NCI-H345 treated with DMSO at 0.1 percent for 48 hours (cell line): ENCODE results near the gene GPX2.
"Not testable (repeated sequence)": the region's sequence is repeated elsewhere in the genome, so short reads cannot be mapped to it uniquely, and the experiment has no call there.

Experiments used
- DNase-seq: peaks from one replicate; lab custom pipeline; 2025; ENCODE audit not compliant: unreplicated experiment; lab: John Stamatoyannopoulos, UW

Gene GPX2

GRCh38 chr14:64915029-64915424, 27.5 kb downstream of the GPX2 start:
- DNase-seq, result no peak

- peak; percentile 98 for DNase-seq
Measured at GRCh38 chr14:64914237-64915028, 28.1 kb downstream of the GPX2 start, which contains the start of gene CHURC1. Gene CHURC1 (plus strand): TSS chr14:64914455. CDS start chr14:64914496, 41 bp downstream.

- not testable (repeated sequence) for DNase-seq
Measured at GRCh38 chr14:64913477-64913876, 29.1 kb downstream of the GPX2 start.

DNA sequence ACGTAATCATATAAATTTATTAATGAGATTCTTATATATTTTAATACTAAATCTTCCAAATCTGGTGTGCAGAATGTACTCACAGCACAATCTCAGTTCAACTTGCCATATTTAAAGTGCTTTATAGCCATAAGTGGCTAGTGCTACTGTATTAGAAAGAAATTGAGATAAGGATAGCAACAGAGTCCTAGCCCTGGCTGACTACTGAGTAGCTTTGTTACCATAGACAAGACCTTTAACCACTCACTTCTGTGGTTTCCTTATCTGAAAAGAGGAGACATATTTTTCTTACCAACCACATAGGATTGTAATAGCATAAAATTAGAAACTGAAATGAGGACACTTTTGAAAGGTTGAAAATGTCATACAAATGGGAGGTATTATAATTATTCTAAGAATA, 30.3 kb downstream of the GPX2 start:
- DNase-seq, result no peak

DNA sequence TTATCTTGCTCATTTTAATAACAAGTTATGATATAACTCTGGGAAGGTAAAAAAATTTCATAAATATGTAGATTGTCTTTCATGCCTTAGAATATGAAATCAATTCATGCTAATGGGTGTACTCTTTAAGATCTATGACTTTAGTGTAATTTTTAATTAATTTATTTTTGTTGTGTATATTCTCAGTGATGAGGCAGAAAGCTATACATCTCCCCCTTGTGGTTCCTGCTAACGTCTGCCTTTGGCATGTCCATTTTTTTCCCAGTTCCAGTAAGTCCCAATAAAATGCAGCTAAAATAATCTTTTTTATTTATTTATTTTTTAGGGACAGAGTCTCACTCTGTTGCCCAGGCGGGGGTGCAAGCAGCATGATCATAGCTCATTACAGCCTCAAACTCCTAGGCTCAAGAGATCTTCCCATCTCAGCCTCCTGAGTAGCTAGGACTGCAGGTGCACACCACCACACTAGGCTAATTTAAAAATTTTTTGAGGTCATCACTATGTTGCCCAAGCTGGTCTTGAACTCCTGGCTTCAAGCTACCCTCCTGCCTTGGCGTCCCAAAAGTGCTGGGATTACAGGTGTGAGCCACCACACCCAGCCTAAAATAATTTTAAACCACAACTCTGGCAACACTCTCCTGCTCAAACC, 31.6 kb downstream of the GPX2 start:
- DNase-seq, result peak; percentile 1

GRCh38 chr14:64906022-64906421, 36.5 kb downstream of the GPX2 start:
- DNase-seq, result no peak

- no peak for DNase-seq
Measured at GRCh38 chr14:64899958-64900357, 42.6 kb downstream of the GPX2 start.

GRCh38 chr14:64891839-64892375, 50.6 kb downstream of the GPX2 start:
- DNase-seq, result peak; percentile 74

DNA sequence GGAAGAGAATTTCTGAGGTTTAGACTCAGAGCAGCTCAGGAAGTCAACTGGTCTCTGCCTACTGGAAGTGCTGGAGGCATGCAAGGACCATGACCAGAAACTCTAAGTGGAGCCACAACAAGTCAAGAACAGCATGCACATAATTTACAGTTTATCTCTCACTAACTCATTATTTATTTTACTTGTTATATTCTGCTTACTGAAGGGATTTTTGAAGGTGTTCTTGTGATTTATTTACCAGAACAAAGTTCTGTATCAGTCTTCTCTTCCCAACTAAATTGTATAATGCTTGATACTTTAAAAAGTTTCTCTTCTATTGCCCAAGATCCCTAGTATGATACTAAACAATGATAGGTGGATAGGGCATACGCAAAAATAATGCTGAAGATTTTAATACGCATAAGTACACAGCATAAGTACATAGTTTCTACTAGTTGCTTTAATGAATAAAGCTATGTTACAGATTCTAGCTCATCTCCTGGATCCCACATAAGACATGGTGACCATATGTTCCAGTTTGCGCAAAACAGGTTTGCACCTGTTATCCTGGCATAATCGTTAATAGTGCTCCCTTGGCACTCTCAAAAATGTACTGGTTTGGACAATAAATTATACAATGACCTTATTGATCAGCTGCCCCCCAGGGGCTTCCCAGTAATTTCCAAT, 51.2 kb downstream of the GPX2 start:
- no peak for DNase-seq

GRCh38 chr14:64889352-64889751, 53.2 kb downstream of the GPX2 start:
- no peak for DNase-seq
